ENCODE data around the gene NFIX. TPM values are rescaled to one million over a fixed set of nuclear protein-coding genes. Genes with fewer than 3 reads are reported as not detected.
A peak's percentile ranks its signal among the peaks of the same experiment; 100 is the strongest.

Gene NFIX
- total and polyA plus RNA-seq, 2 donors from 2014 or later, result 4.3 to 65.0 TPM

DNA sequence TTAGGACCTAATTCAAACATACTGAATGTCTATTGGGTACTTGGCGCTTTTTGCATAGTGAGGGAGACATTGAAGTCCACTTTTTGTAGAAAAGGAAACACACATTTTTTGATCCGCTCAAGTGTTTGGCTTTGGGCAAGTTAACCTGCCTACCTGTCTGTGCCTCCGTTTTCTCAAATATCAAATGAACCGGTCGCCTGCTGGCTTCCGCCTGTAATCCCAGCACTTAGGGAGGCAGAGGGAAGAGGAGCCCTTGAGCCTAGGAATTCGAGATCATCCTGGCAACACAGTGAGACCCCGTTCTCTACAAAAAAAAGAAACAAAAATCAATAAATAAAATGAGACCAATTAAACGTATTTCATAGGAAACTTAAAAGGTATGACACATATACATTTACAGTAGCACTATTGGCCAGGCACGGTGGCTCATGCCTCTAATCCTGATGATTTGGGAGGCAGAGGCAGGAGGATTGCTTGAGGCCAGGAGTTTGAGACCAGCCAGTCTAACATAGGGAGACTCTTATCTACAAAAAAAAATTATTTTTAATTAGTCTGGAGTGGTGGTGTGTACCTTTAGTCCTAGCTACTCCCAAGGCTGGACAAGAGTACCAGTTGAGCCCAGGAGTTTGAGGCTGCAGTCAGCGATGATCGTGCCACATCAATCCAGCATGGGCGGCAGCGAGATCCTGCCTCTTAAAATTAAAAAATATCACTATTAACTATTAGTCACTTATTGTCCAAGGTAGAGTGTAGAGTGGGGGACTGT lies 48.4 kb upstream of the NFIX start:
- peak overlapping the region; percentile 82 to 96 (median 83) for H3K9ac ChIP-seq (ENCODE audit: low read length in 3 of 3)
- TF ChIP-seq CTCF (IDR thresholded peaks at IDR 0.05; ENCODE audit: borderline replicate concordance, extremely low read depth, insufficient read depth), result no peak
- no peak for FAIRE-seq
- H3K9me3 ChIP-seq (ENCODE audit: control insufficient read depth in 2 of 3, insufficient read depth in 1 of 3, low read length in 3 of 3), result no peaks in the 10 kb centered on the region
- H3K36me3 ChIP-seq (ENCODE audit: control insufficient read depth in 2 of 3, insufficient read depth in 3 of 3, low read length in 3 of 3), result peaks cover 11 to 36% (median 32%) of the 10 kb centered on the region in 3 donors
- intact Hi-C loops (cut with DNase I), result no loop called here
- peaks cover 0 to 21% (median 15%) of the 10 kb centered on the region in 3 donors for H3K4me1 ChIP-seq (ENCODE audit: control insufficient read depth in 2 of 3, insufficient read depth in 2 of 3, low read depth in 1 of 3, low read length in 3 of 3)
- H3K27ac ChIP-seq (ENCODE audit: low read depth in 2 of 2, low read length in 2 of 2), result peak overlapping the region; percentile 30 to 89
- H3K4me3 ChIP-seq (ENCODE audit: low read length in 3 of 3), result peak overlapping the region; percentile 89 to 99 (median 94)
- H3K27me3 ChIP-seq (ENCODE audit: control insufficient read depth, insufficient read depth, low read length), result no peaks in the 10 kb centered on the region
- DNase-seq, result no peak

DNA sequence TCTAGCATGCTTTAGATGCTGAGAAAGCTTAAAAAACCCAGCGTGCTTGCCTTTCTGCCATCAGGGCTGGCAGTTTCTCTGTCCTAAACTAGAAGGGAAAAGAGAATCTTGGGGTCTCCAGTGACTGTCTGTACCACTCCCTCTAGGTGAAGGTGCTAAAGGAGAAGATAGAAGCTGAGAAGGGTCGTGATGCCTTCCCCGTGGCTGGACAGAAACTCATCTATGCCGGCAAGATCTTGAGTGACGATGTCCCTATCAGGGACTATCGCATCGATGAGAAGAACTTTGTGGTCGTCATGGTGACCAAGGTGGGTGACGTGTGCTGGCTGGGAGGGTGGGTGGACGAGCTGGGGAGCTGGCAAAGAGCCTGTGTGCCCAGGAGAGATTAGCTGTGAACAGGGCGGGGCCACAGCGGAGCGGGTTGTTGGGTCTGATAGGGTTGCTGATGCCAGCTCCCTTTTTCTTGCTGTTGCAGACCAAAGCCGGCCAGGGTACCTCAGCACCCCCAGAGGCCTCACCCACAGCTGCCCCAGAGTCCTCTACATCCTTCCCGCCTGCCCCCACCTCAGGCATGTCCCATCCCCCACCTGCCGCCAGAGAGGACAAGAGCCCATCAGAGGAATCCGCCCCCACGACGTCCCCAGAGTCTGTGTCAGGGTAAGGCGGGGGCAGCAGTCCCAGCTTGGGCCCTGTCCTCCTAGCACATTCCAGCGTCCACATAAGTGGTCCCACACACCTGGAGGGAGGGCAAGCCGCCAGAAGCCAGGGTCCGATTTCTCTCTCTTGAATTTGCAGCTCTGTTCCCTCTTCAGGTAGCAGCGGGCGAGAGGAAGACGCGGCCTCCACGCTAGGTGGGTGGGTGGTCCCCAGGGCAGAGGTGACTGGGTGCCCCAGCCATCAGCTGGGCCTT lies 47.3 kb upstream of the NFIX start:
- Histone ChIP-seq H3K9ac (ENCODE audit: low read length in 3 of 3) (no peak overlapping the region), H3K36me3 (ENCODE audit: control insufficient read depth in 2 of 3, insufficient read depth in 3 of 3, low read length in 3 of 3) (peaks cover 11 to 34% (median 31%) of the 10 kb centered on the region in 3 donors), H3K27ac (ENCODE audit: low read depth in 2 of 2, low read length in 2 of 2) (no peak overlapping the region), H3K27me3 (ENCODE audit: control insufficient read depth, insufficient read depth, low read length) (no peaks in the 10 kb centered on the region), H3K4me1 (ENCODE audit: control insufficient read depth in 2 of 3, insufficient read depth in 2 of 3, low read depth in 1 of 3, low read length in 3 of 3) (peaks cover 0 to 21% (median 12%) of the 10 kb centered on the region in 3 donors), H3K9me3 (ENCODE audit: control insufficient read depth in 2 of 3, insufficient read depth in 1 of 3, low read length in 3 of 3) (no peaks in the 10 kb centered on the region), H3K4me3 (ENCODE audit: low read length in 3 of 3) (no peak overlapping the region)
- no peak for TF ChIP-seq CTCF (IDR thresholded peaks at IDR 0.05; ENCODE audit: borderline replicate concordance, extremely low read depth, insufficient read depth)
- FAIRE-seq (no peak), DNase-seq (peak in 2 of 5 donors; percentile 61 to 77)
- intact Hi-C loops (cut with DNase I), result no loop called here

GRCh38 chr19:12948612-12949362 lies 46.5 kb upstream of the NFIX start:
- intact Hi-C loops (cut with DNase I), result no loop called here
- FAIRE-seq (no peak), DNase-seq (peak in 2 of 5 donors; percentile 49 to 75)
- no peaks in the 10 kb centered on the region for H3K9me3 ChIP-seq (ENCODE audit: control insufficient read depth in 2 of 3, insufficient read depth in 1 of 3, low read length in 3 of 3)
- no peaks in the 10 kb centered on the region for H3K27me3 ChIP-seq (ENCODE audit: control insufficient read depth, insufficient read depth, low read length)
- H3K4me1 ChIP-seq (ENCODE audit: control insufficient read depth in 2 of 3, insufficient read depth in 2 of 3, low read depth in 1 of 3, low read length in 3 of 3), result peaks cover 0 to 14% (median 6%) of the 10 kb centered on the region in 3 donors
- H3K36me3 ChIP-seq (ENCODE audit: control insufficient read depth in 2 of 3, insufficient read depth in 3 of 3, low read length in 3 of 3), result peaks cover 8 to 28% (median 27%) of the 10 kb centered on the region in 3 donors
- H3K4me3 ChIP-seq (ENCODE audit: low read length in 3 of 3), result no peak overlapping the region
- no peak overlapping the region for H3K27ac ChIP-seq (ENCODE audit: low read depth in 2 of 2, low read length in 2 of 2)
- no peak overlapping the region for H3K9ac ChIP-seq (ENCODE audit: low read length in 3 of 3)
- no peak for TF ChIP-seq CTCF (IDR thresholded peaks at IDR 0.05; ENCODE audit: borderline replicate concordance, extremely low read depth, insufficient read depth)
